ENCODE data around the gene ZNF765. TPM values are rescaled to one million over a fixed set of nuclear protein-coding genes. Genes with fewer than 3 reads are reported as not detected.
"Not testable (repeated sequence)": the region's sequence is repeated elsewhere in the genome, so short reads cannot be mapped to it uniquely, and the experiment has no call there.

The ZNF765 gene
- 10 to 100 TPM; 10.3 to 18.5 TPM for total RNA-seq

DNA sequence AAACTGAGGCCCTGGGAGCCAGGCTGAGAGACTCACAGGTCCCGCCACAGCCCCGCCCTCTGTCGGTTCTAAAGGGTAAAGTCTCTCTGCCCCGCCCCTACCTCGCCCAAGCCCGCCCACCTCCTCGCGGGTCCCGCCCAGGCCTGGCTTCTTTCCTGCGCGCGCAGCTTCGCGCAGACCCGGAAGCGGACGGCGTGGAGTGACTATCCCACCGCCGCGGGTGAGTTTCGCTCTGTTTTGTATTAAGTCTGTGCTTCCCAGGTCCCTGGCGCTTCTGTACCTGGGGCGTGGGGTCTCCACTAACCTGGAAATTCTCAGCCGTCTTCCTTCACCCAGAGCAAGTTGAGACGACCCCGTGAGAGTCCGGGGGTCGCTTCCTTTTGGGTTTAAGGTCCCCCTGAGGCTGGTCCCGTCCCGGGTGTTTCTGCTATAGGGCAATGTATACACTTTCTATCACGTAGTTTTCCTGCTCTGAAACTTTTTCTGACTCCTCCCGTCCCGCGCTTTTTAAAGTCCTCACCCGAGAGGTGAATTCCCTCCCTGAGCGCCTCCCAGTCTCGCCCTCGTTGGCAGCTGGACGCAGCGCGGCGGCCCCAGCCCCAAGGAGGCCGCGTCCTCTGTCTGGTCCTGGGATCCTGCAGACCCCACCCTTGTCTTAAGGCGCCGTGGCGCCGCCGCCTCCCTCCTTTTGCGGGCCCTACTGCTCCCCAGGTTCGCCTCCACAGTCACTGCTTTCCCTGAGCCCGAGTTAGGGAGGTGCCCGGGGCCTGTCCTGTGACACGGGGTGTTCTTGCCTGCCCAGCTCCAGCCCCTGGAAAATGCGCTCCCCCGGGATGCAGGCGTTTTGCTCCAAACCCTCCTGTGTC is at the start of gene ZNF765:
Gene ZNF765 (plus strand): TSS at position 176 of the 866 bp plus-strand sequence. CDS start 2,867 bp downstream, outside the sequence.
- ATAC-seq (ENCODE audit: insufficient number of reproducible peaks, low FRiP score, low read depth) (peak; percentile 99), DNase-seq (ENCODE audit: low spot score) (peak; percentile 90)
- Histone ChIP-seq H3K4me3 (peak within 1 kb of the TSS; percentile 98), H3K9me3 (no peaks in the 10 kb centered on the region), H3K27ac (peak within 1 kb of the TSS; percentile 84 to 89), H3K27me3 (replicated peaks; ENCODE audit: insufficient read depth) (no peaks in the 10 kb centered on the region), H3K36me3 (peaks cover 4% of the 10 kb centered on the region), H3K4me1 (ENCODE audit: control insufficient read depth in 1 of 2, low read depth in 2 of 2) (peaks cover 5 to 22% of the 10 kb centered on the region in 2 donors)
- TF ChIP-seq, protein P1, sequence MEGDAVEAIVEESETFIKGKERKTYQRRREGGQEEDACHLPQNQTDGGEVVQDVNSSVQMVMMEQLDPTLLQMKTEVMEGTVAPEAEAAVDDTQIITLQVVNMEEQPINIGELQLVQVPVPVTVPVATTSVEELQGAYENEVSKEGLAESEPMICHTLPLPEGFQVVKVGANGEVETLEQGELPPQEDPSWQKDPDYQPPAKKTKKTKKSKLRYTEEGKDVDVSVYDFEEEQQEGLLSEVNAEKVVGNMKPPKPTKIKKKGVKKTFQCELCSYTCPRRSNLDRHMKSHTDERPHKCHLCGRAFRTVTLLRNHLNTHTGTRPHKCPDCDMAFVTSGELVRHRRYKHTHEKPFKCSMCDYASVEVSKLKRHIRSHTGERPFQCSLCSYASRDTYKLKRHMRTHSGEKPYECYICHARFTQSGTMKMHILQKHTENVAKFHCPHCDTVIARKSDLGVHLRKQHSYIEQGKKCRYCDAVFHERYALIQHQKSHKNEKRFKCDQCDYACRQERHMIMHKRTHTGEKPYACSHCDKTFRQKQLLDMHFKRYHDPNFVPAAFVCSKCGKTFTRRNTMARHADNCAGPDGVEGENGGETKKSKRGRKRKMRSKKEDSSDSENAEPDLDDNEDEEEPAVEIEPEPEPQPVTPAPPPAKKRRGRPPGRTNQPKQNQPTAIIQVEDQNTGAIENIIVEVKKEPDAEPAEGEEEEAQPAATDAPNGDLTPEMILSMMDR (IDR thresholded peaks at IDR 0.05) = peak; percentile 66

DNA sequence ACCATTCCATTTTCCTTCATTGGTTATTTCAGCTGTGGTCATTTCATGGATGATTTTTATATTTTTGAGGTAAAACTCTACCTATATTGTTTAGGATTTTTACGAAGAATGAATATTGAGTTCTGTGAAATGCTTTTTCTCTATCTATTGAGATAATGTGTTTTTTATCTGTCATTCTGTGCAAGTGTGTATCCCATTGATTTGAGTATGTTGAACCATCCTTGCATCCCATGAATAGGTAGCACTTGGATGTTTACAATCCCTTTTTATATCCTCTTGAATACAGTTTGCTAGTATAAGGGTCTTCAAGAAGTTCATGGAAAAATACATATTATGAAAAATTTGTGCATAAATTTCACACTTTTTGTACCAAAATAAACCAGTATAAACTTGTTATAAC is 39.2 kb upstream of the ZNF765 start:
- no peaks in the 10 kb centered on the region for H3K4me1 ChIP-seq (ENCODE audit: control insufficient read depth in 1 of 2, low read depth in 2 of 2)
- H3K4me3 ChIP-seq = no peak overlapping the region
- H3K36me3 ChIP-seq = peaks cover 19% of the 10 kb centered on the region
- H3K27me3 ChIP-seq (replicated peaks; ENCODE audit: insufficient read depth) = no peaks in the 10 kb centered on the region
- TF ChIP-seq, protein P1 (IDR thresholded peaks at IDR 0.05) = no peak
- peaks cover 76% of the 10 kb centered on the region for H3K9me3 ChIP-seq
- ATAC-seq (ENCODE audit: insufficient number of reproducible peaks, low FRiP score, low read depth) (no peak), DNase-seq (ENCODE audit: low spot score) (no peak)
- H3K27ac ChIP-seq = no peak overlapping the region

DNA sequence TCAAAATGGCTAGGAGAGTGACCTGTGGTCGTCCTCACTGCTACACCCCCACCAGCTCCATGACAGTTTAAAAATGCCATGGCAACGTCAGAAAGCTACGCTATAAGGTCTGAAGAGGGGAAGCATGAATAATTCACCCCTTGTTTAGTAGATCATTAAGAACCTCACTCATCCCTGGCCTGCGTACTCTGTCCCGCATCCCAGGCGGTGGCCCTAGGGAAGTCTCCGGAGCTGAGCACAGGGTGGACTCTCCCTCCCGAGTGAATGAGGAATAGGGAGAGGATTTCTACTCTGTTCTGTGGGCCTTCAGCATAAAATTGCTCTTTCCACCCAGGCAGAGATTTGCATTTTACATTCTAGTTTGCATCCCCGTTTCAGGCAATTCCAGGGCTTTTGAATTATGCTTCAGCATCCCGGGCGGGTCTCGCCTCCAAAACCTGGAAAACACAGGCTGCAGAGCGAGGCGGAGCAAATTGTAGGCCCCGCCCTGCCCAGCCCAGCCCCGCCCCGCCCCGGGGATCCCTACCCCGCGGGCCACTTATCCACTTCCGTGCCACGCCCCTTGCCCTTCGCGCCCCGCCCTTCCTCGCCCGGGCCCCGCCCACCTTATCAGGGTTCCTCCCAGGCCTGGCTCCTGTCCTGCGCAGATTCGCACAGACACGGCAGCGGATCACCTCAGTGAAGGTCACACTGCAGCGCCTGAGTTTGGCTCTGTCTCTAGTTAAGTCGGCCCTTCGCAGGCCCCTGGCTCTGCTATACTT is 36.9 kb upstream of the ZNF765 start:
- Histone ChIP-seq H3K36me3 (peaks cover under 1% of the 10 kb centered on the region), H3K27ac (no peak overlapping the region), H3K9me3 (peaks cover 54% of the 10 kb centered on the region), H3K4me1 (ENCODE audit: control insufficient read depth in 1 of 2, low read depth in 2 of 2) (no peaks in the 10 kb centered on the region), H3K27me3 (replicated peaks; ENCODE audit: insufficient read depth) (no peaks in the 10 kb centered on the region), H3K4me3 (no peak overlapping the region)
- TF ChIP-seq, protein P1 (IDR thresholded peaks at IDR 0.05) = no peak
- DNase-seq (ENCODE audit: low spot score) = no peak
- ATAC-seq (ENCODE audit: insufficient number of reproducible peaks, low FRiP score, low read depth) = no peak

DNA sequence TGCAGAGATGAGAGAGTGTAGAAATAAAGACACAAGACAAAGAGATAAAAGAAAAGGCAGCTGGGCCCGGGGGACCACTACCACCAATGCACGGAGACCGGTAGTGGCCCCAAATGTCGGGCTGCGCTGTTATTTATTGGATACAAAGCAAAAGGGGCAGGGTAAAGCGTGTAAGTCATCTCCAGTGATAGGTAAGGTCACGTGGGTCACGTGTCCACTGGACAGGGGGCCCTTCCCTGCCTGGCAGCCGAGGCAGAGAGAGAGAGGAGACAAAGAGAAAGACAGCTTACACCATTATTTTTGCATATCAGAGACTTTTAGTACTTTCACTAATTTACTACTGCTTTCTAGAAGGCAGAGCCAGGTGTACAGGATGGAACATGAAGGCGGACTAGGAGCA is 34.9 kb upstream of the ZNF765 start:
- not testable (repeated sequence) for H3K4me3 ChIP-seq; H3K4me1 ChIP-seq (ENCODE audit: control insufficient read depth in 1 of 2, low read depth in 2 of 2); H3K36me3 ChIP-seq; H3K27me3 ChIP-seq (replicated peaks; ENCODE audit: insufficient read depth); ATAC-seq (ENCODE audit: insufficient number of reproducible peaks, low FRiP score, low read depth); DNase-seq (ENCODE audit: low spot score); H3K27ac ChIP-seq
- peaks cover 33% of the 10 kb centered on the region for H3K9me3 ChIP-seq

DNA sequence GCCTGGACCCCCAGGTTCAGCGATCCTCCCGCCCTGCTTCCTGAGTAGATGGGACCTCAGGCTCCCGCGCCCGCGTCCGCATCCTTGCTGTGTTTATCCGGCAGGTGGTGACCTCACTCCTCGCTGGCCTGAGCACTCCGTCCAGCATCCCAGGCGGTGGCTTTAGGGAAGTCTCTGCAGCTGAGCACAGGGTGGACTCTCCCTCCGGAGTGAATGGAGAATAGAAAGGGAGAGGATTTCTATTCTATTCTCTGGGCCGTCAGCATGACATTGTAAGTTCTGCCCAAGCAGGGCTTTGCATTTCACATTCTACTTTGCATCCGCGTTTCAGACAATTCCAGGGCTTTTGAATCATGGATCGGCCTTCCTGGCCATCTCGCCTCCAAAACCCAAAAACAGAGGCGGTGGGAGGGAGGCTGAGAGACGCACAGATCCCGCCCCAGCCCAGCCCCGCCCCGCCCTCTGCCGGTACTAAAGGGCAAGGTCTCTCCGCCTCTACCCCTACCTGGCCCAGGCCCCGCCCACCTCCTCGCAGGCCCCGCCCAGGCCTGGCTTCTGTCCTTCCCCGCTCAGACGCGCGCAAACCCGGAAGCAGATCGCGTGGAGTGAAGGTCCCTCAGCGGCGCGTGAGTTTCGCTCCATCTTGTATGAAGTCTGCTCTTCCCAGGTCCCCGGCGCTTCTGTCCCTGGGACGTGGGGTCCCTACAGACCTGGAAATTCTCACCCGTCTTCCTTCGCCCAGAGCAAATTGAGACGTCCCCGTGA is 29.6 kb upstream of the ZNF765 start, which contains the start of gene ZNF525:
Gene ZNF525 (plus strand): TSS at position 572 of the 765 bp plus-strand sequence. CDS start 6,577 bp downstream, outside the sequence.
- ATAC-seq (ENCODE audit: insufficient number of reproducible peaks, low FRiP score, low read depth) (peak; percentile 88), DNase-seq (ENCODE audit: low spot score) (peak; percentile 61)
- Histone ChIP-seq H3K27ac (peak within 1 kb of the TSS; percentile 66 to 81), H3K27me3 (replicated peaks; ENCODE audit: insufficient read depth) (no peaks in the 10 kb centered on the region), H3K4me1 (ENCODE audit: control insufficient read depth in 1 of 2, low read depth in 2 of 2) (no peaks in the 10 kb centered on the region), H3K9me3 (no peaks in the 10 kb centered on the region), H3K4me3 (peak within 1 kb of the TSS; percentile 84), H3K36me3 (no peaks in the 10 kb centered on the region)
- TF ChIP-seq, protein P1 (IDR thresholded peaks at IDR 0.05) = peak; percentile 20
